ENCODE measurements around the gene CFDP1.

The CFDP1 gene

GRCh38 chr16:75305364-75306098, 127.8 kb downstream of the CFDP1 start:
- TF ChIP-seq CTCF (IDR thresholded peaks at IDR 0.05; ENCODE audit: control insufficient read depth, insufficient read depth, low read depth, low read length, missing control alignments): peak; percentile 23
- peak; percentile 100 for DNase-seq (ENCODE audit: low read depth)
- no peak overlapping the region for H3K4me3 ChIP-seq (ENCODE audit: control insufficient read depth, low read depth, low read length)

GRCh38 chr16:75304521-75305363, 128.6 kb downstream of the CFDP1 start:
- DNase-seq (ENCODE audit: low read depth): peak; percentile 90
- no peak for TF ChIP-seq CTCF (IDR thresholded peaks at IDR 0.05; ENCODE audit: control insufficient read depth, insufficient read depth, low read depth, low read length, missing control alignments)
- no peak overlapping the region for H3K4me3 ChIP-seq (ENCODE audit: control insufficient read depth, low read depth, low read length)

GRCh38 chr16:75301804-75302203, 131.5 kb downstream of the CFDP1 start:
- DNase-seq (ENCODE audit: low read depth): no peak
- no peak for TF ChIP-seq CTCF (IDR thresholded peaks at IDR 0.05; ENCODE audit: control insufficient read depth, insufficient read depth, low read depth, low read length, missing control alignments)
- H3K4me3 ChIP-seq (ENCODE audit: control insufficient read depth, low read depth, low read length): no peak overlapping the region

- no peak for TF ChIP-seq CTCF (IDR thresholded peaks at IDR 0.05; ENCODE audit: control insufficient read depth, insufficient read depth, low read depth, low read length, missing control alignments)
- H3K4me3 ChIP-seq (ENCODE audit: control insufficient read depth, low read depth, low read length): no peak overlapping the region
- DNase-seq (ENCODE audit: low read depth): no peak
These were observed 135.0 kb downstream of the CFDP1 start for GRCh38 chr16:75298267-75298666.

GRCh38 chr16:75296606-75297005, 136.7 kb downstream of the CFDP1 start:
- DNase-seq (ENCODE audit: low read depth): no peak
- TF ChIP-seq CTCF (IDR thresholded peaks at IDR 0.05; ENCODE audit: control insufficient read depth, insufficient read depth, low read depth, low read length, missing control alignments): no peak
- H3K4me3 ChIP-seq (ENCODE audit: control insufficient read depth, low read depth, low read length): no peak overlapping the region

- DNase-seq (ENCODE audit: low read depth): no peak
- no peak overlapping the region for H3K4me3 ChIP-seq (ENCODE audit: control insufficient read depth, low read depth, low read length)
- TF ChIP-seq CTCF (IDR thresholded peaks at IDR 0.05; ENCODE audit: control insufficient read depth, insufficient read depth, low read depth, low read length, missing control alignments): no peak
These were observed 138.4 kb downstream of the CFDP1 start for GRCh38 chr16:75294773-75295459.
